GM18951 (cell line): ENCODE measurements around the gene CPEB4.

Source experiments
- POLR2A ChIP-seq: IDR thresholded peaks from 4 replicates; pipeline ENCODE4 v1.6.1; 2011; ENCODE audit warnings: mild to moderate bottlenecking; ENCODE audit not compliant: insufficient read length, insufficient read depth; ENCODE audit errors: extremely low read depth
- in situ Hi-C: fragments of 300-500 bp; cut with MboI; formaldehyde crosslinking; loops from one replicate; pipeline ENCODE4 v1.12.0; 2022; ENCODE audit warnings: low sequenced_read_pairs, mixed read lengths, inconsistent platforms; ENCODE audit not compliant: unreplicated experiment

The CPEB4 gene

DNA sequence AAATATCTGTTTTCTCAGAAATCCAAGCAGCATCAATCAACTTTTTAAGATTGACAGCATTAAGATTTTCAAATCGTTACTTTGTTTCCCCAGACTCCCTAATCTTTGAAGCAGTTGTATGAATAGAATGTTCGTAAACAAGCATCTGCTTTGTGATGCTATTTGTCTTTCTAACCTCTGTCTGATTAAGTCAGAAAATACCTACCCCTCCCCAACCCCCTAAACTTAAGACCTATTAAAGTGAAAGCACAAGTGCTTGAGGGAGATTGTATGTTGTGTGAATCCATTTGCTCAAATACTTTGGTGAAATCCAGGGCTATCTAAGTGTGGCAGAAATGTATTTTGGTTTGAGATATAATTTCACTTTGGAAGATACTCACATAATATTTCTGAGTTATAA is 53.0 kb downstream of the CPEB4 start:
- in situ Hi-C loops: no loop called here

GRCh38 chr5:173941758-173942401 is 53.7 kb downstream of the CPEB4 start:
- no peak for TF ChIP-seq POLR2A
- in situ Hi-C loops: no loop called here

More for the DNA sequence above, 53.0 kb downstream of the CPEB4 start:
- no peak for TF ChIP-seq POLR2A

GRCh38 chr5:173944511-173944910 is 56.4 kb downstream of the CPEB4 start:
- in situ Hi-C loops: no loop called here
- no peak for TF ChIP-seq POLR2A

GRCh38 chr5:173945160-173945559 is 57.0 kb downstream of the CPEB4 start:
- TF ChIP-seq POLR2A: no peak
- in situ Hi-C loops: no loop called here

GRCh38 chr5:173946323-173946722 is 58.2 kb downstream of the CPEB4 start:
- in situ Hi-C loops: no loop called here
- TF ChIP-seq POLR2A: no peak

GRCh38 chr5:173950829-173951228 is 62.7 kb downstream of the CPEB4 start:
- TF ChIP-seq POLR2A: no peak
- in situ Hi-C loops: no loop called here

- TF ChIP-seq POLR2A: no peak
- in situ Hi-C loops: no loop called here
Observed at GRCh38 chr5:173953528-173954090, 65.5 kb downstream of the CPEB4 start.

GRCh38 chr5:173954671-173955521 is 66.7 kb downstream of the CPEB4 start:
- in situ Hi-C loops: no loop called here
- no peak for TF ChIP-seq POLR2A

GRCh38 chr5:173960986-173961385 is 72.8 kb downstream of the CPEB4 start:
- in situ Hi-C loops: no loop called here
- TF ChIP-seq POLR2A: no peak

- in situ Hi-C loops: no loop called here
- TF ChIP-seq POLR2A: no peak
Observed at GRCh38 chr5:173961418-173961817, 73.3 kb downstream of the CPEB4 start.

DNA sequence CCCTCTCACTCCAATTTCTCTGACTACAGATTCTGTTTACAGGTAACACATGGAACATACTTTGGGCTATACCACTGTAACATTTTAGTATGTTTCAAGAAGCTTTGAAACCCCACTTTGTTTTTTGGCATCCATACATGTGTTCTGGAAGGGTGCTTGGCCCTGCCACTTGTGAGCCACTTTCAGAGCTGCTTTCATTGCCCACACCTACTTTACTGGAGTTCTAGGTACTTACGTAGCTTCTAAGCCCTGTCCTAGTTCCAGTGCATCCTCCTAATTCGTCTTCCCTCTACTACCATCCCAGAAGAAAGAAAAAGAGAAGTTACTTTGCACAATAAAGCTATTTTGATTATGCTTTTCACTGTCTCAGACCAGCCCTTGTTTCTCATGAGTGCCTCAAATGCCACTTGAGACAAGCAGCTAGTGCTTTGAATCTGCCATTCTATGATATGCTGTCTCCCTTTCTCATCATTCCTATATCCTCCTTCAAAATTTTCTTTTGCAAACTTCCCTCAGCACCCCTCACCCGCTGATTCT is 74.4 kb downstream of the CPEB4 start:
- no peak for TF ChIP-seq POLR2A
- in situ Hi-C loops: no loop called here

DNA sequence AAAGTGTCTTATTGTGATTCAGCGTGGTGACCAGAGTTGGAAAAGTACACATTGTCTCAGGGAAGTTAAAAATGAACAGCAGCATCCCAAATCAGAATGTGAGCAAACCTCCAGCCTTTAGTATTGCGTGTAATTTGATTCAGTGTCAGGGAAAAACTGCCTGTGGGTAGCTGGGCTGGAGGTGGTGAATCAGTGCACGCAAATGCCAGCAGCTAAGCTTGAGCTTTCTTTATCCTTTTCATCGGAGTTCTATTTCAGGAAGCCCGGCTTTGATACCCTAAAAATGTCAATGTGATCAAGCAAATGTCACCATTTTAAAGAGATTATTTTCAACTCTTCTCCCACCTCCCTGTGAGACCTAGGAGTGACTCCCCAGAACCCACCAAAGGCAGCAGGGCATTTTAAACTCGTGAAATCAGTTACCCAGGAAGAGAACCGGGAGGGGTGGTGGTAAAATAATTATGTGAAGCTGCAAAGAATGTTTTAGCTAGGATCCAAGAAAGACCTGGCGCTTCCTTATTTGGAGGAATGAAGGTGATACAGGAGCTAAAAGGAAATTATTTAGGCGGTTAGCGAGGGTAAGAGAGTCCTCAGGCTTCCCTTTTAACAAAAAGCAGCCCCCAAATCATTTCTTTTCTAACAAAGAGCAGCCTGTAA is 75.2 kb downstream of the CPEB4 start:
- in situ Hi-C loops: no loop called here
- TF ChIP-seq POLR2A: no peak

GRCh38 chr5:173963867-173964441 is 75.8 kb downstream of the CPEB4 start:
- in situ Hi-C loops: no loop called here

More at GRCh38 chr5:173963867-173964441, 75.8 kb downstream of the CPEB4 start:
- no peak for TF ChIP-seq POLR2A
